AG10803 (cell line): ENCODE results near the gene NSUN2.

ENCODE experiments used
- DNase-seq: peaks from one replicate; pipeline ENCODE4 v3.0.0; 2010; ENCODE audit warnings: low read depth
- H3K4me3 ChIP-seq: 2 replicates; pipeline ENCODE4 v1.5.1; 2011; ENCODE audit warnings: mild to moderate bottlenecking, low read length, control low read depth
- CTCF ChIP-seq: conservative IDR thresholded peaks from 2 replicates; pipeline ENCODE4 v1.5.1; 2011; ENCODE audit warnings: mild to moderate bottlenecking, low read length, control low read depth, inconsistent platforms

Gene NSUN2

GRCh38 chr5:6604946-6605345, 27.9 kb downstream of the NSUN2 start:
- H3K4me3 ChIP-seq = no peak overlapping the region
- no peak for DNase-seq
- no peak for TF ChIP-seq CTCF

- TF ChIP-seq CTCF = no peak
- no peak overlapping the region for H3K4me3 ChIP-seq
- no peak for DNase-seq
Observed at GRCh38 chr5:6604341-6604740, 28.5 kb downstream of the NSUN2 start.

GRCh38 chr5:6603643-6604042, 29.2 kb downstream of the NSUN2 start:
- no peak for DNase-seq
- H3K4me3 ChIP-seq = no peak overlapping the region
- no peak for TF ChIP-seq CTCF

GRCh38 chr5:6602441-6602840, 30.4 kb downstream of the NSUN2 start:
- DNase-seq = no peak

GRCh38 chr5:6601816-6602215, 31.0 kb downstream of the NSUN2 start:
- TF ChIP-seq CTCF = no peak
- H3K4me3 ChIP-seq = no peak overlapping the region
- DNase-seq = no peak

More at GRCh38 chr5:6602441-6602840, 30.4 kb downstream of the NSUN2 start:
- no peak for TF ChIP-seq CTCF
- no peak overlapping the region for H3K4me3 ChIP-seq

- H3K4me3 ChIP-seq = no peak overlapping the region
- no peak for DNase-seq
- no peak for TF ChIP-seq CTCF
Observed at GRCh38 chr5:6601271-6601670, 31.6 kb downstream of the NSUN2 start.

GRCh38 chr5:6599739-6600138, 33.1 kb downstream of the NSUN2 start:
- H3K4me3 ChIP-seq = no peak overlapping the region
- no peak for DNase-seq
- TF ChIP-seq CTCF = no peak
